SU-DHL-6 (cell line): ENCODE results near the gene SIT1.

Source experiments
- H2AFZ ChIP-seq: fragments of 200-600 bp; sonication (generic); 2 replicates; pipeline ENCODE4 v1.6.1; 2014; ENCODE audit warnings: low read depth, mild to moderate bottlenecking, moderate library complexity, mixed read lengths, antibody characterized with exemption, low read length; ENCODE audit not compliant: severe bottlenecking
- H3F3A ChIP-seq: fragments of 200-600 bp; shearing (Covaris generic); 2 replicates; pipeline ENCODE4 v1.6.0; 2016; ENCODE audit warnings: antibody characterized with exemption, mild to moderate bottlenecking; ENCODE audit not compliant: insufficient read depth
- H3K27ac ChIP-seq: fragments of 200-600 bp; sonication (generic); 2 replicates; pipeline ENCODE4 v1.5.1; 2016; ENCODE audit warnings: low read depth, mild to moderate bottlenecking, low read length, moderate library complexity, mixed read lengths
- H3K27me3 ChIP-seq: fragments of 200-600 bp; sonication (generic), shearing (Covaris generic); 2 replicates; pipeline ENCODE4 v1.6.0; 2014; ENCODE audit warnings: mild to moderate bottlenecking, low read length
- H3K36me3 ChIP-seq: fragments of 200-600 bp; sonication (generic); 2 replicates; pipeline ENCODE4 v1.6.1; 2014; ENCODE audit warnings: mild to moderate bottlenecking, low read length, mixed read lengths
- H3K4me2 ChIP-seq: fragments of 300-600, 200-600 bp; shearing (Covaris generic), sonication (generic); 2 replicates; pipeline ENCODE4 v1.6.0; 2014; ENCODE audit warnings: low read length, low read depth, mild to moderate bottlenecking; ENCODE audit not compliant: poor library complexity, severe bottlenecking
- H3K4me3 ChIP-seq: fragments of 200-600 bp; sonication (generic); 2 replicates; pipeline ENCODE4 v1.5.1; 2014; ENCODE audit warnings: antibody characterized with exemption, low read length, mild to moderate bottlenecking, mixed read lengths; ENCODE audit not compliant: insufficient read depth, poor library complexity, severe bottlenecking
- H3K79me2 ChIP-seq: fragments of 200-600 bp; sonication (generic); 2 replicates; pipeline ENCODE4 v1.6.1; 2014; ENCODE audit warnings: mild to moderate bottlenecking, low read length, moderate library complexity; ENCODE audit not compliant: insufficient read depth
- H3K9ac ChIP-seq: fragments of 200-600 bp; sonication (generic); 2 replicates; pipeline ENCODE4 v1.7.0; 2014; ENCODE audit warnings: mild to moderate bottlenecking, low read length
- H3K9me2 ChIP-seq: fragments of 200-600 bp; sonication (generic); replicated peaks from 2 replicates; pipeline ENCODE4 v1.6.1; 2014; ENCODE audit warnings: low read length; ENCODE audit not compliant: insufficient read depth
- H3K9me3 ChIP-seq: fragments of 200-600 bp; sonication (generic); 2 replicates; pipeline ENCODE4 v1.6.1; 2014; ENCODE audit warnings: low read length, mixed read lengths; ENCODE audit not compliant: insufficient read depth
- H4K20me1 ChIP-seq: fragments of 200-600 bp; sonication (generic); 2 replicates; pipeline ENCODE4 v1.6.1; 2014; ENCODE audit warnings: low read depth, mild to moderate bottlenecking, antibody characterized with exemption, low read length, moderate library complexity, mixed read lengths
- CTCF ChIP-seq: fragments of 200-600 bp; sonication (generic); IDR thresholded peaks from one replicate; pipeline ENCODE4 v1.5.1; 2017; ENCODE audit warnings: antibody characterized with exemption, mild to moderate bottlenecking, low read length, moderate library complexity; ENCODE audit not compliant: insufficient read depth, poor library complexity, severe bottlenecking
- EZH2phosphoT487 ChIP-seq: fragments of 200-600 bp; sonication (generic), shearing (Covaris generic); conservative IDR thresholded peaks from 2 replicates; pipeline ENCODE4 v1.6.1; 2018; ENCODE audit warnings: mild to moderate bottlenecking, antibody characterized with exemption, low read length, moderate library complexity, mixed read lengths

The SIT1 gene

GRCh38 chr9:35697486-35697885 is 46.8 kb upstream of the SIT1 start:
- TF ChIP-seq CTCF (no peak), EZH2phosphoT487 (no peak)
- H3K36me3 ChIP-seq: peaks cover 20% of the 10 kb centered on the region; the same call in 1 of the 2 replicates
- no peaks in the 10 kb centered on the region for H3F3A ChIP-seq
- H3K9me2 ChIP-seq: no peaks in the 10 kb centered on the region
- no peak overlapping the region for H3K4me2 ChIP-seq
- H3K27me3 ChIP-seq: no peaks in the 10 kb centered on the region
- H3K9ac ChIP-seq: no peak overlapping the region
- no peak overlapping the region for H3K4me3 ChIP-seq
- H3K9me3 ChIP-seq: no peaks in the 10 kb centered on the region
- H2AFZ ChIP-seq: no peak overlapping the region
- no peaks in the 10 kb centered on the region for H3K79me2 ChIP-seq
- no peaks in the 10 kb centered on the region for H4K20me1 ChIP-seq
- no peak overlapping the region for H3K27ac ChIP-seq

GRCh38 chr9:35696520-35697215 is 45.9 kb upstream of the SIT1 start:
- Histone ChIP-seq H3F3A (no peaks in the 10 kb centered on the region), H2AFZ (no peak overlapping the region), H3K27ac (no peak overlapping the region), H3K4me2 (no peak overlapping the region), H3K79me2 (no peaks in the 10 kb centered on the region), H3K9me3 (no peaks in the 10 kb centered on the region), H3K9ac (no peak overlapping the region), H3K9me2 (no peaks in the 10 kb centered on the region), H3K36me3 (peaks cover 14% of the 10 kb centered on the region; the same call in 1 of the 2 replicates), H3K27me3 (no peaks in the 10 kb centered on the region), H3K4me3 (no peak overlapping the region), H4K20me1 (no peaks in the 10 kb centered on the region)
- TF ChIP-seq EZH2phosphoT487 (no peak), CTCF (peak; percentile 95)

GRCh38 chr9:35695943-35696401 is 45.2 kb upstream of the SIT1 start:
- Histone ChIP-seq H3F3A (no peaks in the 10 kb centered on the region), H3K9ac (no peak overlapping the region), H3K27ac (no peak overlapping the region), H2AFZ (no peak overlapping the region), H3K9me3 (no peaks in the 10 kb centered on the region), H3K4me2 (no peak overlapping the region), H3K79me2 (no peaks in the 10 kb centered on the region), H3K27me3 (no peaks in the 10 kb centered on the region), H3K36me3 (peaks cover 14% of the 10 kb centered on the region; the same call in 1 of the 2 replicates), H4K20me1 (no peaks in the 10 kb centered on the region), H3K9me2 (no peaks in the 10 kb centered on the region), H3K4me3 (no peak overlapping the region)
- TF ChIP-seq EZH2phosphoT487 (no peak), CTCF (no peak)
